ENCODE measurements around the gene NDUFS8. TPM values are rescaled to one million over a fixed set of nuclear protein-coding genes. Genes with fewer than 3 reads are reported as not detected.
"Not testable (repeated sequence)": the region's sequence is repeated elsewhere in the genome, so short reads cannot be mapped to it uniquely, and the experiment has no call there.

Gene NDUFS8
- total and polyA plus RNA-seq, 2 of the 13 experiments (the other 11 are each of a cell fraction or from before 2014, with no cell fraction given) = 96.7 to 158 TPM

- BruUV-seq (replicated peaks); H3K4me3 ChIP-seq (replicated peaks in 1 of 3; ENCODE audit: insufficient read depth in 1 of 3, low read depth in 2 of 3, low read length in 3 of 3); H3K4me2 ChIP-seq (ENCODE audit: low read depth, low read length); H3K27me3 ChIP-seq (ENCODE audit: control insufficient read depth in 1 of 2, insufficient read depth in 2 of 2, low read length in 2 of 2); intact Hi-C loops (cut with micrococcal nuclease; ENCODE audit: unreplicated experiment); H3K9ac ChIP-seq (ENCODE audit: insufficient read depth, low read depth, low read length); H4K20me1 ChIP-seq (ENCODE audit: insufficient read depth, low read length); H3K79me2 ChIP-seq (ENCODE audit: insufficient read depth, low read length); H3K27ac ChIP-seq (ENCODE audit: extremely low read length, insufficient read depth, low read length); POLR2A ChIA-PET; H2AFZ ChIP-seq (ENCODE audit: low read length); H3K36me3 ChIP-seq (replicated peaks in 1 of 2; ENCODE audit: control insufficient read depth in 1 of 2, insufficient read depth in 2 of 2, low read length in 2 of 2); H3K4me1 ChIP-seq (ENCODE audit: insufficient read depth, low read length); DNase-seq (ENCODE audit: low spot score); H3K9me3 ChIP-seq (ENCODE audit: low read length); ATAC-seq; in situ Hi-C loops (cut with HindIII; ENCODE audit: extremely low pct_ligation_motif_present, low pct_unique_long_range_greater_than_20kb); CTCF ChIA-PET (ENCODE audit: low intra/inter-chr PET ratio, low total read pairs); FAIRE-seq: not testable (repeated sequence)
- WGBS (ENCODE audit: low lambda C conversion rate) = 72% methylated on average over 4 of the region's 10 CpGs
These were observed 49.3 kb upstream of the NDUFS8 start for GRCh38 chr11:67981226-67981625.

GRCh38 chr11:67982255-67982857 is 48.1 kb upstream of the NDUFS8 start:
- H3K4me1 ChIP-seq (ENCODE audit: insufficient read depth, low read length); H3K9me3 ChIP-seq (ENCODE audit: low read length); POLR2A ChIA-PET; CTCF ChIA-PET (ENCODE audit: low intra/inter-chr PET ratio, low total read pairs); H3K79me2 ChIP-seq (ENCODE audit: insufficient read depth, low read length); BruUV-seq (replicated peaks); DNase-seq (ENCODE audit: low spot score); H3K27ac ChIP-seq (ENCODE audit: extremely low read length, insufficient read depth, low read length); FAIRE-seq; in situ Hi-C loops (cut with HindIII; ENCODE audit: extremely low pct_ligation_motif_present, low pct_unique_long_range_greater_than_20kb); ATAC-seq; H3K4me3 ChIP-seq (replicated peaks in 1 of 3; ENCODE audit: insufficient read depth in 1 of 3, low read depth in 2 of 3, low read length in 3 of 3); H3K9ac ChIP-seq (ENCODE audit: insufficient read depth, low read depth, low read length); H3K27me3 ChIP-seq (ENCODE audit: control insufficient read depth in 1 of 2, insufficient read depth in 2 of 2, low read length in 2 of 2); intact Hi-C loops (cut with micrococcal nuclease; ENCODE audit: unreplicated experiment); H2AFZ ChIP-seq (ENCODE audit: low read length); H3K4me2 ChIP-seq (ENCODE audit: low read depth, low read length); H4K20me1 ChIP-seq (ENCODE audit: insufficient read depth, low read length); H3K36me3 ChIP-seq (replicated peaks in 1 of 2; ENCODE audit: control insufficient read depth in 1 of 2, insufficient read depth in 2 of 2, low read length in 2 of 2); TF ChIP-seq USF2 (IDR thresholded peaks at IDR 0.05; ENCODE audit: low read depth, low read length): not testable (repeated sequence)
- TF ChIP-seq USF2 (CRISPR knock-in tag; IDR thresholded peaks at IDR 0.05; ENCODE audit: borderline replicate concordance) = peak; percentile 53; the same call in 1 of the 2 replicates
- 42% methylated on average over 17 of the region's 17 CpGs for WGBS (ENCODE audit: low lambda C conversion rate)
